H1 (cell line): ENCODE data around the gene EPB41L4A. TPM values are rescaled to one million over a fixed set of nuclear protein-coding genes. Genes with fewer than 3 reads are reported as not detected.

ENCODE experiments used
- BCL11A ChIP-seq, 2 experiments: IDR thresholded peaks; one replicate each; pipeline ENCODE4 v1.6.1; 2011; ENCODE audit warnings: low read depth in 2 of 2, low read length in 2 of 2, mild to moderate bottlenecking in 2 of 2
- JUND ChIP-seq: IDR thresholded peaks from 2 replicates; pipeline ENCODE4 v1.6.1; 2011; ENCODE audit warnings: mild to moderate bottlenecking, improper control_type of control experiment, low read length
- RAD21 ChIP-seq, 2 experiments: IDR thresholded peaks in 1 of 2; conservative IDR thresholded peaks in 1 of 2; 2 replicates each; pipeline ENCODE4 v1.6.1; 2011; ENCODE audit warnings: low read depth in 2 of 2, low read length in 2 of 2, improper control_type of control experiment in 1 of 2, inconsistent platforms in 1 of 2, mild to moderate bottlenecking in 1 of 2, moderate library complexity in 1 of 2
- polyA plus RNA-seq, 7 experiments: library from polyadenylated mRNA; depleted of rRNA in 3 of 7; stranded (reverse) in 5 of 7; unstranded in 2 of 7; fragments of >200 nt in 5 of 7; fragments of 200-250 nt in 2 of 7; gene quantifications; 1 replicate in 5 of 7; 2 replicates in 1 of 7; 4 replicates in 1 of 7; pipeline versions ENCODE4 v1.2.1 to v1.2.3, GENCODE V29; 2011 to 2013; ENCODE audit warnings: missing spikeins in 2 of 7, mixed read lengths in 2 of 7
- total RNA-seq: library from RNA; stranded (reverse); fragmentation: NEBNext Ultra II Directional; extraction: Animal tissue kit (Norgen Biotek cat#: 25700); gene quantifications from 2 replicates; pipeline ENCODE4 v1.2.1, GENCODE V29; 2021

The EPB41L4A gene
- total and polyA plus RNA-seq, 2 of the 8 experiments (the other 6 are each of a cell fraction or from before 2014, with no cell fraction given) = 1.6 to 4.6 TPM

GRCh38 chr5:112192072-112192471, 227.0 kb downstream of the EPB41L4A start (continued):
- no peak for TF ChIP-seq BCL11A (IDR thresholded peaks at IDR 0.05; ENCODE audit: low read depth in 2 of 2, low read length in 2 of 2)
- TF ChIP-seq JUND = no peak
- TF ChIP-seq RAD21 (IDR thresholded peaks at IDR 0.05 in 1 of 2, conservative IDR thresholded peaks at IDR 0.05 in 1 of 2; ENCODE audit: low read depth in 2 of 2, low read length in 2 of 2) = no peak
